HEK293 (cell line): Measurements from ENCODE around the gene CDH5.

Experiments used
- CTCF ChIA-PET: fragments of 350-600 bp; formaldehyde crosslinking; extraction: SDS; loops from one replicate; lab custom pipeline; 2021; ENCODE audit warnings: antibody characterized with exemption; lab: Yijun Ruan, JAX
- POLR2A ChIA-PET: fragments of 300-600 bp; formaldehyde crosslinking; extraction: SDS; loops from one replicate; lab custom pipeline; 2020; ENCODE audit warnings: antibody characterized with exemption, inconsistent platforms; lab: Yijun Ruan, JAX
- H3K27ac ChIP-seq: fragments of 200-500 bp; sonication (Bioruptor generic); 2 replicates; pipeline ENCODE4 v1.5.1; 2014; ENCODE audit warnings: low read depth, low read length, control low read depth, inconsistent platforms; ENCODE audit errors: extremely low read depth
- H3K36me3 ChIP-seq, 2 experiments: fragments of 200-500 bp in 1 of 2; sonication (Bioruptor generic) in 1 of 2; 1 replicate in 1 of 2; 2 replicates in 1 of 2; pipeline ENCODE4 v1.5.1; 2014 to 2017; ENCODE audit warnings: inconsistent platforms in 2 of 2, low read length in 2 of 2; ENCODE audit not compliant: control insufficient read depth in 2 of 2, insufficient read depth in 1 of 2
- H3K4me1 ChIP-seq: fragments of 200-500 bp; sonication (Bioruptor generic); 2 replicates; pipeline ENCODE4 v1.5.1; 2014; ENCODE audit warnings: mild to moderate bottlenecking, low read length, inconsistent platforms; ENCODE audit not compliant: control insufficient read depth, insufficient read depth
- H3K4me3 ChIP-seq: 2 replicates; pipeline ENCODE4 v1.5.1; 2011; ENCODE audit warnings: low read depth, mild to moderate bottlenecking, control low read depth, low read length, moderate library complexity
- H3K9me3 ChIP-seq: fragments of 200-500 bp; sonication (Bioruptor generic); 2 replicates; pipeline ENCODE4 v1.5.1; 2014; ENCODE audit warnings: low read depth, low read length, inconsistent platforms; ENCODE audit not compliant: control insufficient read depth, insufficient read depth
- CTCF ChIP-seq: fragments of 450-650 bp; formaldehyde crosslinking; IDR thresholded peaks from 2 replicates; pipeline ENCODE4 v1.5.1; 2016; ENCODE audit warnings: missing biosample characterization, missing genetic modification characterization
- FEZF1 ChIP-seq: fragments of 450-650 bp; formaldehyde crosslinking; IDR thresholded peaks from 2 replicates; pipeline ENCODE4 v1.5.1; 2016; ENCODE audit warnings: missing biosample characterization, missing genetic modification characterization
- KLF10 ChIP-seq: fragments of 450-650 bp; IDR thresholded peaks from 2 replicates; pipeline ENCODE4 v1.5.1; 2018; ENCODE audit warnings: missing biosample characterization, mild to moderate bottlenecking, missing genetic modification characterization
- KLF8 ChIP-seq: fragments of 450-650 bp; formaldehyde crosslinking; IDR thresholded peaks from 2 replicates; pipeline ENCODE4 v1.5.1; 2016; ENCODE audit warnings: missing biosample characterization, missing genetic modification characterization
- KLF9 ChIP-seq: fragments of 450-650 bp; formaldehyde crosslinking; IDR thresholded peaks from 2 replicates; pipeline ENCODE4 v1.5.1; 2016; ENCODE audit warnings: missing biosample characterization, missing genetic modification characterization, low read depth
- PATZ1 ChIP-seq: fragments of 450-650 bp; formaldehyde crosslinking; IDR thresholded peaks from 2 replicates; pipeline ENCODE4 v1.5.1; 2016; ENCODE audit warnings: missing biosample characterization, missing genetic modification characterization
- SP3 ChIP-seq: fragments of 450-650 bp; formaldehyde crosslinking; IDR thresholded peaks from 2 replicates; pipeline ENCODE4 v1.5.1; 2016; ENCODE audit warnings: missing biosample characterization, missing genetic modification characterization
- ZBTB1 ChIP-seq: fragments of 450-650 bp; formaldehyde crosslinking; IDR thresholded peaks from 2 replicates; pipeline ENCODE4 v1.5.1; 2016; ENCODE audit warnings: missing biosample characterization, missing genetic modification characterization
- ZBTB17 ChIP-seq: fragments of 450-650 bp; formaldehyde crosslinking; IDR thresholded peaks from 2 replicates; pipeline ENCODE4 v1.5.1; 2016; ENCODE audit warnings: missing biosample characterization, missing genetic modification characterization
- ZBTB8A ChIP-seq: fragments of 450-650 bp; formaldehyde crosslinking; IDR thresholded peaks from 2 replicates; pipeline ENCODE4 v1.5.1; 2016; ENCODE audit warnings: missing biosample characterization, missing genetic modification characterization
- ZFP69B ChIP-seq: fragments of 450-650 bp; formaldehyde crosslinking; IDR thresholded peaks from 2 replicates; pipeline ENCODE4 v1.5.1; 2016; ENCODE audit warnings: missing biosample characterization, missing genetic modification characterization
- ZNF112 ChIP-seq: fragments of 450-650 bp; formaldehyde crosslinking; IDR thresholded peaks from 2 replicates; pipeline ENCODE4 v1.5.0; 2017; ENCODE audit warnings: missing biosample characterization, missing genetic modification characterization
- ZNF138 ChIP-seq: fragments of 450-650 bp; formaldehyde crosslinking; IDR thresholded peaks from 2 replicates; pipeline ENCODE4 v1.5.1; 2016; ENCODE audit warnings: missing biosample characterization, missing genetic modification characterization, borderline replicate concordance
- ZNF157 ChIP-seq: fragments of 450-650 bp; formaldehyde crosslinking; IDR thresholded peaks from 2 replicates; pipeline ENCODE4 v1.5.1; 2016; ENCODE audit warnings: missing biosample characterization, missing genetic modification characterization
- ZNF19 ChIP-seq: fragments of 450-650 bp; formaldehyde crosslinking; IDR thresholded peaks from 2 replicates; pipeline ENCODE4; 2016; ENCODE audit warnings: missing biosample characterization, missing genetic modification characterization, low read depth
- ZNF274 ChIP-seq, 2 experiments: fragments of 200-500 bp in 1 of 2; fragments of 450-650 bp in 1 of 2; sonication (Bioruptor generic) in 1 of 2; formaldehyde crosslinking in 1 of 2; IDR thresholded peaks; 2 replicates each; pipeline versions ENCODE4 v1.5.1 to v1.6.1; 2014 to 2016; ENCODE audit warnings: borderline replicate concordance in 1 of 2, inconsistent platforms in 1 of 2, low read length in 1 of 2, missing biosample characterization in 1 of 2, missing genetic modification characterization in 1 of 2
- ZNF335 ChIP-seq: fragments of 450-650 bp; formaldehyde crosslinking; conservative IDR thresholded peaks from 2 replicates; pipeline ENCODE4 v1.5.1; 2016; ENCODE audit warnings: missing biosample characterization, missing genetic modification characterization
- ZNF449 ChIP-seq: fragments of 450-650 bp; formaldehyde crosslinking; IDR thresholded peaks from 2 replicates; pipeline ENCODE4 v1.5.1; 2017; ENCODE audit warnings: missing biosample characterization, mild to moderate bottlenecking, missing genetic modification characterization, moderate library complexity
- ZNF501 ChIP-seq: fragments of 450-650 bp; formaldehyde crosslinking; IDR thresholded peaks from 2 replicates; pipeline ENCODE4 v1.5.1; 2016; ENCODE audit warnings: missing biosample characterization, missing genetic modification characterization
- ZNF510 ChIP-seq: fragments of 450-650 bp; formaldehyde crosslinking; IDR thresholded peaks from 2 replicates; pipeline ENCODE4 v1.5.1; 2018; ENCODE audit warnings: mild to moderate bottlenecking, missing genetic modification characterization, missing biosample characterization; ENCODE audit not compliant: insufficient replicate concordance
- ZNF521 ChIP-seq: fragments of 450-650 bp; formaldehyde crosslinking; IDR thresholded peaks from 2 replicates; pipeline ENCODE4 v1.5.1; 2017; ENCODE audit warnings: missing biosample characterization, mild to moderate bottlenecking, missing genetic modification characterization
- ZNF558 ChIP-seq: fragments of 450-650 bp; formaldehyde crosslinking; IDR thresholded peaks from 2 replicates; pipeline ENCODE4 v1.5.1; 2016; ENCODE audit warnings: missing biosample characterization, missing genetic modification characterization
- ZNF777 ChIP-seq: fragments of 450-650 bp; formaldehyde crosslinking; IDR thresholded peaks from 2 replicates; pipeline ENCODE4 v1.5.1; 2017; ENCODE audit warnings: missing biosample characterization, missing genetic modification characterization, borderline replicate concordance
- ZNF830 ChIP-seq: fragments of 450-650 bp; IDR thresholded peaks from 2 replicates; pipeline ENCODE4 v1.5.0; 2018; ENCODE audit warnings: missing biosample characterization, missing genetic modification characterization, low read depth, mild to moderate bottlenecking, moderate library complexity
- TF ChIP-seq, protein P1 (sequence below): fragments of 450-650 bp; formaldehyde crosslinking; IDR thresholded peaks from 2 replicates; pipeline ENCODE4 v1.5.1; 2016; ENCODE audit warnings: missing biosample characterization, missing genetic modification characterization
- TF ChIP-seq, protein P2 (sequence below): fragments of 450-650 bp; formaldehyde crosslinking; IDR thresholded peaks from 2 replicates; pipeline ENCODE4 v1.5.1; 2016; ENCODE audit warnings: missing biosample characterization, missing genetic modification characterization
- TF ChIP-seq, protein P3 (sequence below): fragments of 450-650 bp; formaldehyde crosslinking; IDR thresholded peaks from 2 replicates; pipeline ENCODE4 v1.5.1; 2016; ENCODE audit warnings: missing biosample characterization, missing genetic modification characterization, borderline replicate concordance

Gene CDH5

GRCh38 chr16:66426112-66427035, 59.9 kb downstream of the CDH5 start:
- Histone ChIP-seq H3K4me1 (peaks cover 2% of the 10 kb centered on the region; the same call in 1 of the 2 replicates), H3K9me3 (no peaks in the 10 kb centered on the region), H3K36me3 (no peaks in the 10 kb centered on the region), H3K27ac (no peak overlapping the region), H3K4me3 (peak overlapping the region; percentile 25)
- CTCF ChIA-PET = no interaction called here
- POLR2A ChIA-PET = no interaction called here
- no peak for TF ChIP-seq ZNF112
- TF ChIP-seq KLF8 (tag by site-specific recombination) = no peak
- no peak for TF ChIP-seq ZNF830 (tag by site-specific recombination)
- no peak for TF ChIP-seq ZNF521 (tag by site-specific recombination)
- peak; percentile 62; the same call in 1 of the 2 replicates for TF ChIP-seq ZNF777 (tag by site-specific recombination)
- TF ChIP-seq, protein P1, sequence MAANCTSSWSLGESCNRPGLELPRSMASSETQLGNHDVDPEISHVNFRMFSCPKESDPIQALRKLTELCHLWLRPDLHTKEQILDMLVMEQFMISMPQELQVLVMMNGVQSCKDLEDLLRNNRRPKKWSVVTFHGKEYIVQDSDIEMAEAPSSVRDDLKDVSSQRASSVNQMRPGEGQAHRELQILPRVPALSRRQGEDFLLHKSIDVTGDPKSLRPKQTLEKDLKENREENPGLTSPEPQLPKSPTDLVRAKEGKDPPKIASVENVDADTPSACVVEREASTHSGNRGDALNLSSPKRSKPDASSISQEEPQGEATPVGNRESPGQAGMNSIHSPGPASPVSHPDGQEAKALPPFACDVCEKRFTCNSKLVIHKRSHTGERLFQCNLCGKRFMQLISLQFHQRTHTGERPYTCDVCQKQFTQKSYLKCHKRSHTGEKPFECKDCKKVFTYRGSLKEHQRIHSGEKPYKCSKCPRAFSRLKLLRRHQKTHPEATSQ (tag by site-specific recombination) = no peak
- no peak for TF ChIP-seq CTCF
- TF ChIP-seq ZNF449 = no peak
- no peak for TF ChIP-seq ZNF157
- TF ChIP-seq KLF9 (tag by site-specific recombination) = 0 out of 2 replicates have a peak, but pooled peaks have one; percentile 10
- peak; percentile 60 for TF ChIP-seq ZNF335
- TF ChIP-seq ZNF19 (tag by site-specific recombination) = no peak
- no peak for TF ChIP-seq ZNF274 (IDR thresholded peaks at IDR 0.05; ENCODE audit: low read length)
- no peak for TF ChIP-seq ZNF274 (tag by site-specific recombination; IDR thresholded peaks at IDR 0.05; ENCODE audit: borderline replicate concordance)
- no peak for TF ChIP-seq ZNF558 (tag by site-specific recombination)
- TF ChIP-seq ZNF138 (tag by site-specific recombination) = no peak
- TF ChIP-seq ZFP69B (tag by site-specific recombination) = no peak
- TF ChIP-seq, protein P2, sequence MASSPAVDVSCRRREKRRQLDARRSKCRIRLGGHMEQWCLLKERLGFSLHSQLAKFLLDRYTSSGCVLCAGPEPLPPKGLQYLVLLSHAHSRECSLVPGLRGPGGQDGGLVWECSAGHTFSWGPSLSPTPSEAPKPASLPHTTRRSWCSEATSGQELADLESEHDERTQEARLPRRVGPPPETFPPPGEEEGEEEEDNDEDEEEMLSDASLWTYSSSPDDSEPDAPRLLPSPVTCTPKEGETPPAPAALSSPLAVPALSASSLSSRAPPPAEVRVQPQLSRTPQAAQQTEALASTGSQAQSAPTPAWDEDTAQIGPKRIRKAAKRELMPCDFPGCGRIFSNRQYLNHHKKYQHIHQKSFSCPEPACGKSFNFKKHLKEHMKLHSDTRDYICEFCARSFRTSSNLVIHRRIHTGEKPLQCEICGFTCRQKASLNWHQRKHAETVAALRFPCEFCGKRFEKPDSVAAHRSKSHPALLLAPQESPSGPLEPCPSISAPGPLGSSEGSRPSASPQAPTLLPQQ (tag by site-specific recombination) = 0 out of 2 replicates have a peak, but pooled peaks have one; percentile 25
- TF ChIP-seq ZBTB1 = no peak
- no peak for TF ChIP-seq ZNF501 (tag by site-specific recombination)
- TF ChIP-seq SP3 (tag by site-specific recombination) = no peak
- 0 out of 2 replicates have a peak, but pooled peaks have one; percentile 20 for TF ChIP-seq PATZ1 (tag by site-specific recombination)
- TF ChIP-seq FEZF1 (tag by site-specific recombination) = no peak
- TF ChIP-seq, protein P3, sequence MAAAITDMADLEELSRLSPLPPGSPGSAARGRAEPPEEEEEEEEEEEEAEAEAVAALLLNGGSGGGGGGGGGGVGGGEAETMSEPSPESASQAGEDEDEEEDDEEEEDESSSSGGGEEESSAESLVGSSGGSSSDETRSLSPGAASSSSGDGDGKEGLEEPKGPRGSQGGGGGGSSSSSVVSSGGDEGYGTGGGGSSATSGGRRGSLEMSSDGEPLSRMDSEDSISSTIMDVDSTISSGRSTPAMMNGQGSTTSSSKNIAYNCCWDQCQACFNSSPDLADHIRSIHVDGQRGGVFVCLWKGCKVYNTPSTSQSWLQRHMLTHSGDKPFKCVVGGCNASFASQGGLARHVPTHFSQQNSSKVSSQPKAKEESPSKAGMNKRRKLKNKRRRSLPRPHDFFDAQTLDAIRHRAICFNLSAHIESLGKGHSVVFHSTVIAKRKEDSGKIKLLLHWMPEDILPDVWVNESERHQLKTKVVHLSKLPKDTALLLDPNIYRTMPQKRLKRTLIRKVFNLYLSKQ (tag by site-specific recombination) = no peak
- TF ChIP-seq ZBTB17 (tag by site-specific recombination) = no peak
- TF ChIP-seq ZBTB8A (tag by site-specific recombination) = no peak
- no peak for TF ChIP-seq ZNF510
- TF ChIP-seq KLF10 (tag by site-specific recombination) = no peak
